ENCODE measurements around the gene FNDC5. TPM values are rescaled to one million over a fixed set of nuclear protein-coding genes. Genes with fewer than 3 reads are reported as not detected.

Gene FNDC5
- total and polyA plus RNA-seq, 2 experiments from 2014 or later, result 1.0 to 1.7 TPM

DNA sequence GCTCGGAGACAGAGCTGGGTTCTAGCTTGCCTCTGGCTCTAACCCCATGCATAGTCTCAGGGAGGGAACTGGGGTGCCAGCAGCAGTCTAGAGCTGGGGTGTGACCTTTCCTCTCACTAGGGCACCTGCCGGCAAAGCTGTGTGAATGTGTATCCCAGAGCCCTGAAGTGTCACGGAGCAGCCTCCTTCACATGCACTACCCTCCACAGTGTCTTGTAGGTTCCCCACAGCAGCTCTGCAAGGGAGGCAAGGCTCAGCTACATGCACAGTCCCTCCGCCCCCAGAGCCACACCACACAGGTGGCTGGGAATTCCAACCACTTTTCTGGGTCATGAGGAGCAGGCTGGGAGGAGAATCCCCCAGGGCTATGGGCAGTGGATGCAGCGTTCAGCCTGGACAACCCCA lies 7.9 kb upstream of the FNDC5 start:
- Mint-ChIP-seq H3K9me3 (no peaks in the 10 kb centered on the region), H3K27me3 (ENCODE audit: insufficient read depth, low read depth, poor library complexity) (peaks cover 6% of the 10 kb centered on the region), H3K27ac (no peak overlapping the region), H3K4me3 (no peak overlapping the region), H3K4me1 (peaks cover 42% of the 10 kb centered on the region), H3K36me3 (ENCODE audit: low read depth) (no peaks in the 10 kb centered on the region)
- Histone ChIP-seq H3K4me3 (no peak overlapping the region), H3K79me2 (replicated peaks; ENCODE audit: insufficient read depth) (no peaks in the 10 kb centered on the region), H3K27ac (ENCODE audit: low read depth) (no peak overlapping the region), H3K9me2 (ENCODE audit: insufficient read depth) (no peaks in the 10 kb centered on the region), H3K4me1 (ENCODE audit: insufficient read depth) (peaks cover 19% of the 10 kb centered on the region), H3K4me2 (no peak overlapping the region), H3K36me3 (ENCODE audit: insufficient read depth) (no peaks in the 10 kb centered on the region), H4K20me1 (replicated peaks; ENCODE audit: insufficient read depth) (no peaks in the 10 kb centered on the region), H3K27me3 (ENCODE audit: insufficient read depth) (no peaks in the 10 kb centered on the region), H2AFZ (no peak overlapping the region), H3F3A (replicated peaks; ENCODE audit: low read depth) (no peaks in the 10 kb centered on the region)
- no peak for ATAC-seq
- no peak for DNase-seq (ENCODE audit: low spot score)
- TF ChIP-seq, protein P1, sequence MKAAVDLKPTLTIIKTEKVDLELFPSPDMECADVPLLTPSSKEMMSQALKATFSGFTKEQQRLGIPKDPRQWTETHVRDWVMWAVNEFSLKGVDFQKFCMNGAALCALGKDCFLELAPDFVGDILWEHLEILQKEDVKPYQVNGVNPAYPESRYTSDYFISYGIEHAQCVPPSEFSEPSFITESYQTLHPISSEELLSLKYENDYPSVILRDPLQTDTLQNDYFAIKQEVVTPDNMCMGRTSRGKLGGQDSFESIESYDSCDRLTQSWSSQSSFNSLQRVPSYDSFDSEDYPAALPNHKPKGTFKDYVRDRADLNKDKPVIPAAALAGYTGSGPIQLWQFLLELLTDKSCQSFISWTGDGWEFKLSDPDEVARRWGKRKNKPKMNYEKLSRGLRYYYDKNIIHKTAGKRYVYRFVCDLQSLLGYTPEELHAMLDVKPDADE (IDR thresholded peaks at IDR 0.05), result no peak
- TF ChIP-seq, protein P2, sequence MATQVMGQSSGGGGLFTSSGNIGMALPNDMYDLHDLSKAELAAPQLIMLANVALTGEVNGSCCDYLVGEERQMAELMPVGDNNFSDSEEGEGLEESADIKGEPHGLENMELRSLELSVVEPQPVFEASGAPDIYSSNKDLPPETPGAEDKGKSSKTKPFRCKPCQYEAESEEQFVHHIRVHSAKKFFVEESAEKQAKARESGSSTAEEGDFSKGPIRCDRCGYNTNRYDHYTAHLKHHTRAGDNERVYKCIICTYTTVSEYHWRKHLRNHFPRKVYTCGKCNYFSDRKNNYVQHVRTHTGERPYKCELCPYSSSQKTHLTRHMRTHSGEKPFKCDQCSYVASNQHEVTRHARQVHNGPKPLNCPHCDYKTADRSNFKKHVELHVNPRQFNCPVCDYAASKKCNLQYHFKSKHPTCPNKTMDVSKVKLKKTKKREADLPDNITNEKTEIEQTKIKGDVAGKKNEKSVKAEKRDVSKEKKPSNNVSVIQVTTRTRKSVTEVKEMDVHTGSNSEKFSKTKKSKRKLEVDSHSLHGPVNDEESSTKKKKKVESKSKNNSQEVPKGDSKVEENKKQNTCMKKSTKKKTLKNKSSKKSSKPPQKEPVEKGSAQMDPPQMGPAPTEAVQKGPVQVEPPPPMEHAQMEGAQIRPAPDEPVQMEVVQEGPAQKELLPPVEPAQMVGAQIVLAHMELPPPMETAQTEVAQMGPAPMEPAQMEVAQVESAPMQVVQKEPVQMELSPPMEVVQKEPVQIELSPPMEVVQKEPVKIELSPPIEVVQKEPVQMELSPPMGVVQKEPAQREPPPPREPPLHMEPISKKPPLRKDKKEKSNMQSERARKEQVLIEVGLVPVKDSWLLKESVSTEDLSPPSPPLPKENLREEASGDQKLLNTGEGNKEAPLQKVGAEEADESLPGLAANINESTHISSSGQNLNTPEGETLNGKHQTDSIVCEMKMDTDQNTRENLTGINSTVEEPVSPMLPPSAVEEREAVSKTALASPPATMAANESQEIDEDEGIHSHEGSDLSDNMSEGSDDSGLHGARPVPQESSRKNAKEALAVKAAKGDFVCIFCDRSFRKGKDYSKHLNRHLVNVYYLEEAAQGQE (IDR thresholded peaks at IDR 0.05; ENCODE audit: unreplicated experiment), result no peak
- TF ChIP-seq EZH2phosphoT487 (IDR thresholded peaks at IDR 0.05; ENCODE audit: unreplicated experiment) (no peak), NANOG (IDR thresholded peaks at IDR 0.05; ENCODE audit: borderline replicate concordance) (no peak), JUNB (IDR thresholded peaks at IDR 0.05; ENCODE audit: unreplicated experiment) (no peak), ZNF331 (CRISPR knock-in tag; IDR thresholded peaks at IDR 0.05; ENCODE audit: low read depth) (no peak), EZH2 (IDR thresholded peaks at IDR 0.05; ENCODE audit: low read depth, unreplicated experiment) (no peak), POLR2AphosphoS5 (IDR thresholded peaks at IDR 0.05; ENCODE audit: low read depth) (no peak)

DNA sequence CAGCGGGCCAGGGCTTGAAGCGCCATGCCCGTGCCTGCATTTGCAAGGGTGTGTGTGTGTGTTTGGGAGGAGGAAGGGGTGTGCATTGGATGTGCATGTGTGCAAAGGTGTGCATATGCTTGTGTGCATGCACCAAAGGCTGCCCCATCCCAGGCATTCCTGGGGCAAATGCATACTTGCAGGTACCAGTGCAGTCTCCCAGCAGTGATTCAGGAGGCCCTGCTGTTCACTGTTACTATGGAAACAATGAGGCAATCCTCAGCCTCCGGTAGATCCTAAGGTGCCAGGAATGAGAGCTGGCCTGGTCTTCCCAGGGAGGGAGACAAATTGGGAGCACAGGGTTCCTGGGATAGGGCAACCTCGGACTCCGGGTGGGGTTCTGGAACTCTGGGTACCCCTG lies 7.5 kb upstream of the FNDC5 start:
- Histone ChIP-seq H3K36me3 (ENCODE audit: insufficient read depth) (no peaks in the 10 kb centered on the region), H3K4me1 (ENCODE audit: insufficient read depth) (peaks cover 19% of the 10 kb centered on the region), H3K79me2 (replicated peaks; ENCODE audit: insufficient read depth) (no peaks in the 10 kb centered on the region), H2AFZ (no peak overlapping the region), H3F3A (replicated peaks; ENCODE audit: low read depth) (no peaks in the 10 kb centered on the region), H3K27ac (ENCODE audit: low read depth) (no peak overlapping the region), H3K4me2 (no peak overlapping the region), H4K20me1 (replicated peaks; ENCODE audit: insufficient read depth) (no peaks in the 10 kb centered on the region), H3K9me2 (ENCODE audit: insufficient read depth) (no peaks in the 10 kb centered on the region), H3K27me3 (ENCODE audit: insufficient read depth) (no peaks in the 10 kb centered on the region), H3K4me3 (no peak overlapping the region)
- H3K27me3 Mint-ChIP-seq (ENCODE audit: insufficient read depth, low read depth, poor library complexity), result peaks cover 5% of the 10 kb centered on the region
- H3K36me3 Mint-ChIP-seq (ENCODE audit: low read depth), result no peaks in the 10 kb centered on the region
- no peak overlapping the region for H3K4me3 Mint-ChIP-seq
- ATAC-seq, result peak; percentile 46
- H3K4me1 Mint-ChIP-seq, result peaks cover 38% of the 10 kb centered on the region
- DNase-seq (ENCODE audit: low spot score), result no peak
- no peaks in the 10 kb centered on the region for H3K9me3 Mint-ChIP-seq
- no peak overlapping the region for H3K27ac Mint-ChIP-seq
- TF ChIP-seq, protein P3, sequence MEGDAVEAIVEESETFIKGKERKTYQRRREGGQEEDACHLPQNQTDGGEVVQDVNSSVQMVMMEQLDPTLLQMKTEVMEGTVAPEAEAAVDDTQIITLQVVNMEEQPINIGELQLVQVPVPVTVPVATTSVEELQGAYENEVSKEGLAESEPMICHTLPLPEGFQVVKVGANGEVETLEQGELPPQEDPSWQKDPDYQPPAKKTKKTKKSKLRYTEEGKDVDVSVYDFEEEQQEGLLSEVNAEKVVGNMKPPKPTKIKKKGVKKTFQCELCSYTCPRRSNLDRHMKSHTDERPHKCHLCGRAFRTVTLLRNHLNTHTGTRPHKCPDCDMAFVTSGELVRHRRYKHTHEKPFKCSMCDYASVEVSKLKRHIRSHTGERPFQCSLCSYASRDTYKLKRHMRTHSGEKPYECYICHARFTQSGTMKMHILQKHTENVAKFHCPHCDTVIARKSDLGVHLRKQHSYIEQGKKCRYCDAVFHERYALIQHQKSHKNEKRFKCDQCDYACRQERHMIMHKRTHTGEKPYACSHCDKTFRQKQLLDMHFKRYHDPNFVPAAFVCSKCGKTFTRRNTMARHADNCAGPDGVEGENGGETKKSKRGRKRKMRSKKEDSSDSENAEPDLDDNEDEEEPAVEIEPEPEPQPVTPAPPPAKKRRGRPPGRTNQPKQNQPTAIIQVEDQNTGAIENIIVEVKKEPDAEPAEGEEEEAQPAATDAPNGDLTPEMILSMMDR (conservative IDR thresholded peaks at IDR 0.05; ENCODE audit: low read depth in 2 of 2), result no peak
- TF ChIP-seq NANOG (IDR thresholded peaks at IDR 0.05; ENCODE audit: borderline replicate concordance) (no peak), STAT1 (IDR thresholded peaks at IDR 0.05; ENCODE audit: unreplicated experiment) (no peak), ZNF114 (CRISPR knock-in tag; IDR thresholded peaks at IDR 0.05) (no peak)
- TF ChIP-seq, protein P1 (IDR thresholded peaks at IDR 0.05), result no peak

Measured in GM23338 (cell line).